ENCODE results near the gene PLXDC2. TPM values are rescaled to one million over a fixed set of nuclear protein-coding genes. Genes with fewer than 3 reads are reported as not detected.

Gene PLXDC2
- total RNA-seq, 1 donor from 2014 or later = 51.3 TPM

- Histone ChIP-seq H3K36me3 (no peaks in the 10 kb centered on the region), H3K4me3 (no peak overlapping the region), H3K9me3 (no peaks in the 10 kb centered on the region), H3K27me3 (no peaks in the 10 kb centered on the region), H3K4me1 (peaks cover 2% of the 10 kb centered on the region), H3K27ac (no peak overlapping the region)
- DNase-seq (ENCODE audit: extremely low spot score in 2 of 2) = no peak
- TF ChIP-seq CTCF (IDR thresholded peaks at IDR 0.05) (no peak), POLR2AphosphoS5 (IDR thresholded peaks at IDR 0.05; ENCODE audit: insufficient read depth in 1 of 2, low read depth in 1 of 2) (no peak), POLR2A (IDR thresholded peaks at IDR 0.05) (no peak)
- intact Hi-C loops (cut with DNase I) = no loop called here
These were observed 121.8 kb downstream of the PLXDC2 start for GRCh38 chr10:19937989-19938388.

GRCh38 chr10:19941206-19941880 is 125.1 kb downstream of the PLXDC2 start:
- Histone ChIP-seq H3K27ac (no peak overlapping the region), H3K4me3 (no peak overlapping the region), H3K27me3 (no peaks in the 10 kb centered on the region), H3K36me3 (no peaks in the 10 kb centered on the region), H3K9me3 (no peaks in the 10 kb centered on the region), H3K4me1 (peaks cover 19% of the 10 kb centered on the region)
- DNase-seq (ENCODE audit: extremely low spot score in 2 of 2) = no peak
- TF ChIP-seq POLR2AphosphoS5 (IDR thresholded peaks at IDR 0.05; ENCODE audit: insufficient read depth in 1 of 2, low read depth in 1 of 2) (no peak), CTCF (IDR thresholded peaks at IDR 0.05) (no peak), POLR2A (IDR thresholded peaks at IDR 0.05) (no peak)
- intact Hi-C loops (cut with DNase I) = no loop called here

- no peak for DNase-seq (ENCODE audit: extremely low spot score in 2 of 2)
- Histone ChIP-seq H3K27ac (no peak overlapping the region), H3K36me3 (no peaks in the 10 kb centered on the region), H3K4me3 (no peak overlapping the region), H3K4me1 (peaks cover 34% of the 10 kb centered on the region), H3K9me3 (no peaks in the 10 kb centered on the region), H3K27me3 (no peaks in the 10 kb centered on the region)
- intact Hi-C loops (cut with DNase I) = no loop called here
- no peak for TF ChIP-seq CTCF (IDR thresholded peaks at IDR 0.05)
- no peak for TF ChIP-seq POLR2A (IDR thresholded peaks at IDR 0.05)
- no peak for TF ChIP-seq POLR2AphosphoS5 (IDR thresholded peaks at IDR 0.05; ENCODE audit: insufficient read depth in 1 of 2, low read depth in 1 of 2)
These were observed 128.9 kb downstream of the PLXDC2 start for GRCh38 chr10:19944911-19945663.

GRCh38 chr10:19946245-19946644 is 130.0 kb downstream of the PLXDC2 start:
- Histone ChIP-seq H3K27me3 (no peaks in the 10 kb centered on the region), H3K27ac (no peak overlapping the region), H3K4me1 (peaks cover 34% of the 10 kb centered on the region), H3K36me3 (no peaks in the 10 kb centered on the region), H3K4me3 (no peak overlapping the region), H3K9me3 (no peaks in the 10 kb centered on the region)
- TF ChIP-seq CTCF (IDR thresholded peaks at IDR 0.05) (no peak), POLR2AphosphoS5 (IDR thresholded peaks at IDR 0.05; ENCODE audit: insufficient read depth in 1 of 2, low read depth in 1 of 2) (no peak), POLR2A (IDR thresholded peaks at IDR 0.05) (no peak)
- DNase-seq (ENCODE audit: extremely low spot score in 2 of 2) = no peak
- intact Hi-C loops (cut with DNase I) = no loop called here

- Histone ChIP-seq H3K36me3 (no peaks in the 10 kb centered on the region), H3K4me1 (peaks cover 34% of the 10 kb centered on the region), H3K27me3 (no peaks in the 10 kb centered on the region), H3K4me3 (no peak overlapping the region), H3K9me3 (no peaks in the 10 kb centered on the region), H3K27ac (no peak overlapping the region)
- DNase-seq (ENCODE audit: extremely low spot score in 2 of 2) = no peak
- intact Hi-C loops (cut with DNase I) = no loop called here
- TF ChIP-seq CTCF (IDR thresholded peaks at IDR 0.05) = no peak
- no peak for TF ChIP-seq POLR2A (IDR thresholded peaks at IDR 0.05)
- no peak for TF ChIP-seq POLR2AphosphoS5 (IDR thresholded peaks at IDR 0.05; ENCODE audit: insufficient read depth in 1 of 2, low read depth in 1 of 2)
These were observed 130.6 kb downstream of the PLXDC2 start for GRCh38 chr10:19946791-19947190.

Measured in vagina (tissue), 2 donors.